Measurements from ENCODE around the gene GNB1L. TPM values are rescaled to one million over a fixed set of nuclear protein-coding genes. Genes with fewer than 3 reads are reported as not detected.

Gene GNB1L
- total and polyA plus RNA-seq, 9 of the 15 experiments (the other 6 are each of a cell fraction or from before 2014, with no cell fraction given): 0.56 to 50.5 (median 10.2) TPM

DNA sequence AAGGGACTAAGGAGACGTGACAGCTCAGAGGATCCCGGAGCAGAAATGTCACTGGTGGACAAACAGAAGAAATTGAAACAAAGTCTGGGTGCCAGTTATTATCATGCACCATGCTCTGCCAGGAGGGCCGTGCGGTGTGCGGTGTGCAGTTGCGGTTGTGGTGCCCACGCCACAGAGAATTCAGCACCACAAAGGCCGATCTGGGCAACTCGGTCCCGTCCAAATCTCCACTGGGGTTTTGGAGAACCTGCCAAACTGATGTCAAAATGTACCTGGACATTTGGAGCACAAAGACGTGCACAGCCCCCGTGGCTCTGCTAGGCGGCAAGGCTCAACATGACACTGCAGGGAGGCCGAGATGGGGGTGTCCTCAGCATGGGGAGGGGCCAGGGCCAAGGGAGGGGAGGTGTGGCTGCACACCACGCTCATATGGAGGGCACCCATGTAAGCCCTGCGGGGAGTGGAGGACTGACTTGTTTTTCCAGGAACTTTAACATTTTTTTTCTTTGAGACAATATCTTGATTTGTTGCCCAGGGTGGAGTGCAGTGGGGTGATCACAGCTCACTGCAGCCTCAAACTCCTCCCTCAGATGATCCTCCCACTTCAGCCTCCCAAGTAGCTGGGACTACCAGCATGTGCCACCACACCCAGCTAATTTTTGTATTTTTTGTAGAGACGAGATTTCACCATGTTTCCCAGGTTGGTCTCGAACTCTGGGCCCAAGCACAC is 39.4 kb downstream of the GNB1L start (continued):
- TF ChIP-seq, protein P1, sequence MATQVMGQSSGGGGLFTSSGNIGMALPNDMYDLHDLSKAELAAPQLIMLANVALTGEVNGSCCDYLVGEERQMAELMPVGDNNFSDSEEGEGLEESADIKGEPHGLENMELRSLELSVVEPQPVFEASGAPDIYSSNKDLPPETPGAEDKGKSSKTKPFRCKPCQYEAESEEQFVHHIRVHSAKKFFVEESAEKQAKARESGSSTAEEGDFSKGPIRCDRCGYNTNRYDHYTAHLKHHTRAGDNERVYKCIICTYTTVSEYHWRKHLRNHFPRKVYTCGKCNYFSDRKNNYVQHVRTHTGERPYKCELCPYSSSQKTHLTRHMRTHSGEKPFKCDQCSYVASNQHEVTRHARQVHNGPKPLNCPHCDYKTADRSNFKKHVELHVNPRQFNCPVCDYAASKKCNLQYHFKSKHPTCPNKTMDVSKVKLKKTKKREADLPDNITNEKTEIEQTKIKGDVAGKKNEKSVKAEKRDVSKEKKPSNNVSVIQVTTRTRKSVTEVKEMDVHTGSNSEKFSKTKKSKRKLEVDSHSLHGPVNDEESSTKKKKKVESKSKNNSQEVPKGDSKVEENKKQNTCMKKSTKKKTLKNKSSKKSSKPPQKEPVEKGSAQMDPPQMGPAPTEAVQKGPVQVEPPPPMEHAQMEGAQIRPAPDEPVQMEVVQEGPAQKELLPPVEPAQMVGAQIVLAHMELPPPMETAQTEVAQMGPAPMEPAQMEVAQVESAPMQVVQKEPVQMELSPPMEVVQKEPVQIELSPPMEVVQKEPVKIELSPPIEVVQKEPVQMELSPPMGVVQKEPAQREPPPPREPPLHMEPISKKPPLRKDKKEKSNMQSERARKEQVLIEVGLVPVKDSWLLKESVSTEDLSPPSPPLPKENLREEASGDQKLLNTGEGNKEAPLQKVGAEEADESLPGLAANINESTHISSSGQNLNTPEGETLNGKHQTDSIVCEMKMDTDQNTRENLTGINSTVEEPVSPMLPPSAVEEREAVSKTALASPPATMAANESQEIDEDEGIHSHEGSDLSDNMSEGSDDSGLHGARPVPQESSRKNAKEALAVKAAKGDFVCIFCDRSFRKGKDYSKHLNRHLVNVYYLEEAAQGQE (IDR thresholded peaks at IDR 0.05; ENCODE audit: borderline replicate concordance): 0 out of 2 replicates have a peak, but pooled peaks have one; percentile 14
- TF ChIP-seq, protein P1 (CRISPR knock-in tag; IDR thresholded peaks at IDR 0.05; ENCODE audit: low read depth): no peak
- TF ChIP-seq THRAP3 (IDR thresholded peaks at IDR 0.05; ENCODE audit: borderline replicate concordance) (no peak), FOXK2 (conservative IDR thresholded peaks at IDR 0.05 in 1 of 2, IDR thresholded peaks at IDR 0.05 in 1 of 2; ENCODE audit: low read depth in 2 of 2) (peak; percentile 76 to 78), SOX6 (IDR thresholded peaks at IDR 0.05) (peak; percentile 83), RCOR1 (IDR thresholded peaks at IDR 0.05; ENCODE audit: borderline replicate concordance in 1 of 2, low read depth in 2 of 2, low read length in 2 of 2) (peak; percentile 48 to 89; a peak in 2 of 4 replicates)
- TF ChIP-seq, protein P2, sequence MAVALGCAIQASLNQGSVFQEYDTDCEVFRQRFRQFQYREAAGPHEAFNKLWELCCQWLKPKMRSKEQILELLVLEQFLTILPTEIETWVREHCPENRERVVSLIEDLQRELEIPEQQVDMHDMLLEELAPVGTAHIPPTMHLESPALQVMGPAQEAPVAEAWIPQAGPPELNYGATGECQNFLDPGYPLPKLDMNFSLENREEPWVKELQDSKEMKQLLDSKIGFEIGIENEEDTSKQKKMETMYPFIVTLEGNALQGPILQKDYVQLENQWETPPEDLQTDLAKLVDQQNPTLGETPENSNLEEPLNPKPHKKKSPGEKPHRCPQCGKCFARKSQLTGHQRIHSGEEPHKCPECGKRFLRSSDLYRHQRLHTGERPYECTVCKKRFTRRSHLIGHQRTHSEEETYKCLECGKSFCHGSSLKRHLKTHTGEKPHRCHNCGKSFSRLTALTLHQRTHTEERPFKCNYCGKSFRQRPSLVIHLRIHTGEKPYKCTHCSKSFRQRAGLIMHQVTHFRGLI (CRISPR knock-in tag; IDR thresholded peaks at IDR 0.05): no peak
- TF ChIP-seq, protein P3, sequence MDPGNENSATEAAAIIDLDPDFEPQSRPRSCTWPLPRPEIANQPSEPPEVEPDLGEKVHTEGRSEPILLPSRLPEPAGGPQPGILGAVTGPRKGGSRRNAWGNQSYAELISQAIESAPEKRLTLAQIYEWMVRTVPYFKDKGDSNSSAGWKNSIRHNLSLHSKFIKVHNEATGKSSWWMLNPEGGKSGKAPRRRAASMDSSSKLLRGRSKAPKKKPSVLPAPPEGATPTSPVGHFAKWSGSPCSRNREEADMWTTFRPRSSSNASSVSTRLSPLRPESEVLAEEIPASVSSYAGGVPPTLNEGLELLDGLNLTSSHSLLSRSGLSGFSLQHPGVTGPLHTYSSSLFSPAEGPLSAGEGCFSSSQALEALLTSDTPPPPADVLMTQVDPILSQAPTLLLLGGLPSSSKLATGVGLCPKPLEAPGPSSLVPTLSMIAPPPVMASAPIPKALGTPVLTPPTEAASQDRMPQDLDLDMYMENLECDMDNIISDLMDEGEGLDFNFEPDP (CRISPR knock-in tag; IDR thresholded peaks at IDR 0.05): 0 out of 2 replicates have a peak, but pooled peaks have one; percentile 49
- TF ChIP-seq, protein P4, sequence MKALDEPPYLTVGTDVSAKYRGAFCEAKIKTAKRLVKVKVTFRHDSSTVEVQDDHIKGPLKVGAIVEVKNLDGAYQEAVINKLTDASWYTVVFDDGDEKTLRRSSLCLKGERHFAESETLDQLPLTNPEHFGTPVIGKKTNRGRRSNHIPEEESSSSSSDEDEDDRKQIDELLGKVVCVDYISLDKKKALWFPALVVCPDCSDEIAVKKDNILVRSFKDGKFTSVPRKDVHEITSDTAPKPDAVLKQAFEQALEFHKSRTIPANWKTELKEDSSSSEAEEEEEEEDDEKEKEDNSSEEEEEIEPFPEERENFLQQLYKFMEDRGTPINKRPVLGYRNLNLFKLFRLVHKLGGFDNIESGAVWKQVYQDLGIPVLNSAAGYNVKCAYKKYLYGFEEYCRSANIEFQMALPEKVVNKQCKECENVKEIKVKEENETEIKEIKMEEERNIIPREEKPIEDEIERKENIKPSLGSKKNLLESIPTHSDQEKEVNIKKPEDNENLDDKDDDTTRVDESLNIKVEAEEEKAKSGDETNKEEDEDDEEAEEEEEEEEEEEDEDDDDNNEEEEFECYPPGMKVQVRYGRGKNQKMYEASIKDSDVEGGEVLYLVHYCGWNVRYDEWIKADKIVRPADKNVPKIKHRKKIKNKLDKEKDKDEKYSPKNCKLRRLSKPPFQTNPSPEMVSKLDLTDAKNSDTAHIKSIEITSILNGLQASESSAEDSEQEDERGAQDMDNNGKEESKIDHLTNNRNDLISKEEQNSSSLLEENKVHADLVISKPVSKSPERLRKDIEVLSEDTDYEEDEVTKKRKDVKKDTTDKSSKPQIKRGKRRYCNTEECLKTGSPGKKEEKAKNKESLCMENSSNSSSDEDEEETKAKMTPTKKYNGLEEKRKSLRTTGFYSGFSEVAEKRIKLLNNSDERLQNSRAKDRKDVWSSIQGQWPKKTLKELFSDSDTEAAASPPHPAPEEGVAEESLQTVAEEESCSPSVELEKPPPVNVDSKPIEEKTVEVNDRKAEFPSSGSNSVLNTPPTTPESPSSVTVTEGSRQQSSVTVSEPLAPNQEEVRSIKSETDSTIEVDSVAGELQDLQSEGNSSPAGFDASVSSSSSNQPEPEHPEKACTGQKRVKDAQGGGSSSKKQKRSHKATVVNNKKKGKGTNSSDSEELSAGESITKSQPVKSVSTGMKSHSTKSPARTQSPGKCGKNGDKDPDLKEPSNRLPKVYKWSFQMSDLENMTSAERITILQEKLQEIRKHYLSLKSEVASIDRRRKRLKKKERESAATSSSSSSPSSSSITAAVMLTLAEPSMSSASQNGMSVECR (CRISPR knock-in tag; IDR thresholded peaks at IDR 0.05): no peak
